CD4-positive, alpha-beta T cell treated with Interleukin-21 for 1 hour (primary cell): ENCODE measurements around the gene COX7A2L.
"Not testable (repeated sequence)": the region's sequence is repeated elsewhere in the genome, so short reads cannot be mapped to it uniquely, and the experiment has no call there.

Source experiments
- DNase-seq: peaks from one replicate; pipeline ENCODE4 v3.0.0-alpha.2; 2020

The COX7A2L gene

DNA sequence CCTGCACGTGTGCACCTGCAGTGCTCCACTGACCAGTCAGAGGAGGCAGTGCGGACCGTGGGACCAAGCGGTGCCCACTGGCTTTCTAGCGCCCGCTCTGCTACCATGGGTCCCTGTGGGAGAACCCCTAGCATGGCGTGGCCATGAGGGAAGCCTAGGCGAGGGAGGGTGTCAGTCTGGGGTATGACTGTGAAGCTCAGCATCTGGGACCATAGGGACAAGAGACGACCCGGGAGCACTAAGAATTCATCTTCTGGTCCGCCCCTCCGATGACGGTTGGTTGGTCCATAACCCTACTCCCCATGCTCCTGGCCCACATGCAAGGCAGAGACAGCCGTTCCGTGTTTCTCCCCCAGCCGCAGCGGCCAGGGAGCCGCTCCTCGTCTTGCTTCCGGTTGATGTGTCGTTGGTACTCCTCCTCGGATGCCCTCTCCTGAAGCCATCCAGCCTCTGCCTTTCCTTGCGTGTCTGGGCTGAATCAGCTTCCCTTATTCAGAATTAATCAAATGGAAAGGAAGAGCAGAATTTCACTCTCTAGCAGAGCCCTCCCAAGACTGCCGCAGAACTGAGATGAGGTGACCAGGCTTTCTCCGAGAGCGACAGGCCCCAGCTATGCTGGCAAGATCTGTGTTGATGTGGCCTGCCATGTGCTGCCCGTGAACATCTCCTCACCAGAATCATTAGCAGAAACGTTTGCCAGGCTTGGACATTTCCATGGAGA, 23.0 kb downstream of the COX7A2L start:
- DNase-seq = no peak

DNA sequence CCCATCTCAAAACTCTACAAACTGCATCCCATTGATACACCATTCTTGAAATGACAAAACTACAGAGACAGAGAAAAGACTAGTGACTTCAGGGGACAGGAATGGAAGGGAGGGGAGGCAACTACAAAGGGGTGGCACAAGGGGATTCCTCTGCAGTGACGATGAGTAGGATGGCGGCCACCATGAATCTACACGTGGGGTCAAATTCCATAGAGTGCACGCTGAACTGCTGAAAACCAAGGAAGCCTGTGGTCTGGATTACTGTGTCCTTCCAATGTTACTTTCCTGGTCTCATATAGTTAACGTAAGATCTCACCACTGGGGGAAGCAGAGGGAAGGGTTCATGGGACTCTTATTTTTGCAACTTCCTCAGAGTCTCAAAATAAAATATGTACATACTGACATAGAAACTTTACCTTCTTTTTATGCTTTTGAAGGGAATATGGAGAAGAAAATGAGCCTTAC, 23.6 kb downstream of the COX7A2L start:
- no peak for DNase-seq

DNA sequence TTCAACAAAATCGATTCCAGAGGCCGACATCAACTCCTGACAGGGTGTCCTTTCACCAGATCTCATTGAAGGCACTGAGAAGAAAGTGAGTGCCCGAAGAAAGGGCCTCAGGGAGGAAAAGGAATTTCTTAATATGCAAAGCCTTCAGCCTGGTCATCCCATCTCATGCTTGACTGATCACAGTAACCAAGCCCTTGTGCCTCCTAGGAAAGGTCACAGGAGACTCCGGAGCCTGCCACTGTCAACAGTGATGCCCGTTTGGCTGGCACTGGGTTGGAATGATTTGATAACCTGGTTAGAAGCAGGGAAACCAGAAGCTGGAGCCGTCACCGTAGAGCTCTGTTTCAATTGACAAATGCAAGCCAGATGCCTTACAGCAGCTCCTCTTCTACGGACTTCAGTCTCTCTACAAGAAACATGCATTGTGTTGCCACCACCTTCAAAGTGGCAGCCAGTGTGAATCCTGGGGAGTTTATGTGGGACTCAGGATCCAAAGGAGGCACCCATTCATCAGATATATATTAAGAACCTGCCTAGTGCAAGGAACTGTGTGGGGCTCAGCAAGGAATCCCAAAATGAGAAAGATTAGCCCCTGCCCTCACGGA, 24.6 kb downstream of the COX7A2L start:
- no peak for DNase-seq

DNA sequence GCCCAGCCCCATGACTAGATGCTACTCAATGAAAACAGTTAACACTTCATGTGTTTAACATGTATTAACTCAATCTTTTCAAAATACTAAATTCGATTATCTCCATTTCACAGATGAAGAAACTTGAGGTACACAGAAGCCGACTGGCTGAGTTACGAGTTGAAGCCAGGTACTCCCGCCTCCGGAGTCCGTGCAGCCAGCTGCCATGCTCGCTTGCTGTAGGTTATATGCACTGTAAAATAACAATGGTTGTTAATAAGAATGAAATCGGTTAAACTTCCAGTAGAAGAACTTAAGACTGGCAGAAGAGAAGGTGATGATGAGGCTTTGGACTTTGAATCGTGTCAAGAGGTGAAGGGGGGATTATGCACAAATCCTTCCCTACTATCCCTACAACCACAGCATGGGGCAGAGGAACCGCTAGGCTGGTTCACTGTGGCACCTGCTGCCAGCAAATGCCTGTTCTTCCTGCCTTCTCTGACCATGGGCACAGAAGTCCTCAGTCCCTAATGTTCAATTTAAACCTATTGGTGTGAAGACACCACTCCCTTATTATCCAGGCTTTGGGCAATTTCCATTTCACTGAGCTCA, 25.4 kb downstream of the COX7A2L start:
- no peak for DNase-seq

DNA sequence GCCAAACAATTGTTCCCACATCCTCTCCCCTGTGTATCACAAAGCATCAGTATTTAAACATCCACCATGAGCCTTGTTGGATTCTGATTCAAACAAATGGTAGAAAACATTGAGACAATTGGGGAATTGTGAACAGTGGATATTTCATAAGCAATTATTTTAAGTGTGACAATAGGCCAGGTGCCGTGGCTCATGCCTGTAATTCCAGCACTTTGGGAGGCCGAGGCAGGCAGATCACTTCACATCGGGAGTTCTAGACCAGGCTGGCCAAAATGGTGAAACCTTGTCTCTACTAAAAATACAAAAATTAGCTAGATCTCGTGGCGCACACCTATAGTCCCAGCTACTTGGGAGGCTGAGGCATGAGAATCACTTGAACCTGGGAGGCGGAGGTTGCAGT, 26.2 kb downstream of the COX7A2L start:
- not testable (repeated sequence) for DNase-seq

DNA sequence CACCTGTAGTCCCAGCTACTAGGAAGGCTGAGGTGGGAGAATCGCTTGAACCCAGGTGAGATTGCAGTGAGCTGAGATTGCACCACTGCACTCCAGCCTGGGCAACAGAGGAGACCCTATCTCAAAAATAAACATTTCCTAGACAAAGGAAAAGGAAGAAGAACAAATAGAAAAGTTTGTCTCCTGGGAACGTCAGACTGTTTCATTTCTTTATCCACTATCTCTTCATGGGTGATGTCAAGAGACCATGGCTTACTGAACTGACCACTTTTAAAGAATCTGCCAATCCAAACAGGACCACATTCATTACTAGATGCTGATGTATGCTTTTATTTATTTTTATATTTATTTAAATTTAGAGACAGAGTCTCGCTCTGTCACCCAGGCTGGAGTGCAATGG, 26.8 kb downstream of the COX7A2L start:
- no peak for DNase-seq

DNA sequence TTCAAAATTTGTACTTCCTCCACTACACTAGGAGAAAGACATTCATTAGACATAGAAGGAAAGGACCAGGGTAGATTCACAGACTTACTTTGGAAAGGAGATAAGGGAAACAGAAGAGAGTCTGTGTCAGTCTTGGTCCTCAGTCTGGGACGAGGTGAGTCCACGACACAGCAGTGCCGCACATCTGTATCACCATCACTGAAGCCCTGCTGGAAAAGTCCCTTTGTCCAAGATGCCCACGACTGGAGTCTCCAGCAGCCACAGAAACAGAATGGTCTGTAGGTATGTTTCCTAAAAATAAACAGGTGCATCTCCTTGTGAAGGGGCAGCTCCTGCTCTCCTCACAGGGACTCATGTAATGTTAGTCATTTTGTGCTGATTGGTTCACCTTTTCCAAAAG, 27.4 kb downstream of the COX7A2L start:
- DNase-seq = no peak

DNA sequence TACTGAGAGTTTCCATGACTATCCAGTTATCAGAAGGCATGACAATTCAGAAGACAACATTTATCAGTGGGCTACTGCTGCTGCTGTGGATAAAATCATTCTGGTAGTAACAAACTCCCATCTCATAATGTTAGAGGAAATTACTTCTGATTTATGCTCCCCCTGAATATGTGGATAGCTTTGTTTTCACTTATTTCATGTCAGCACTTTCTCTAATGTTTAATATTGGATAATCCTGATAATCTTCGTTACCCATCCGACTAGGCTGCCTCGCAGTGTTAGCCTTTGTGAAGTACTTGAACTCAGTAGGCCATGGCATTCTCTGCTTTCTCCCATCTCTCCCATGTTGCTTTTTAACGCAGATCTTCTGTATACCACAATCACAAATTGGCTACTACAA, 28.4 kb downstream of the COX7A2L start:
- DNase-seq = no peak

DNA sequence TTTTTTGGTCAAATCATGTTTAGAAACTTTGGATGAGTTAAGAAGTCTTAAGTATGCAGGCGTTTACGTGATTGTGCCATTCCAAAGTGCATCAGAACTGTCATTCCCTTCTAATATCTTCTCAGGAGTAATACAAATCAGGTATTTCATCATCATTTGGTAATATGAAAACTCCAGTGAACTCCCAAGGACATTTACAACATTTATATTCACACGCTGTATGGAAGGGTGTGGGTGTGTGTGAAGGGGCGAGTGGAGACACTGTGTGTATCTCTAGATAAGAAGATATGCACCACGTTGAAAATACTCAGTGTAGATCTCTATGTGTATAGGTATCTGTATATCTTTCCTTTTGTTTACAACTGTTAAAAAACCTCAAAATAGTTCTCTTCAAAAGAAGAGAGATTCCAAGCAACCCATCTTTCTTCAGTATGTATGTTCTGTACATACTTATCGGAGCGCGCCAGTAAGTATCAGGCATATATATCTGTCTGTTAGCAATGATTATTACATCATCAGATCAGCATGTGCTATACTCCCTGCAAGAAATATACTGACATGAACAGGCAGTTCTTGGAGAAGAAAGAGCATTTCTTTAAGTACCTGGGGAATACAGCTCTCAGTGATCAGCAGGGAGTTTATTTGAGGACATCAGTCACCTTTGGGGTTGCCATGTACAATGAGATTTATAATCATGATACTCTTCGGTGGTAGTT, 29.3 kb downstream of the COX7A2L start:
- no peak for DNase-seq

DNA sequence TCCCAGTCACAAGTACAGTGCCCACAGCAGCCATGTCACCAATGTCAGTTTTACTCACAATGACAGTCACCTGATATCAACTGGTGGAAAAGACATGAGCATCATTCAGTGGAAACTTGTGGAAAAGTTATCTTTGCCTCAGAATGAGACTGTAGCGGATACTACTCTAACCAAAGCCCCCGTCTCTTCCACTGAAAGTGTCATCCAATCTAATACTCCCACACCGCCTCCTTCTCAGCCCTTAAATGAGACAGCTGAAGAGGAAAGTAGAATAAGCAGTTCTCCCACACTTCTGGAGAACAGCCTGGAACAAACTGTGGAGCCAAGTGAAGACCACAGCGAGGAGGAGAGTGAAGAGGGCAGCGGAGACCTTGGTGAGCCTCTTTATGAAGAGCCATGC, 31.3 kb downstream of the COX7A2L start:
- DNase-seq = no peak

DNA sequence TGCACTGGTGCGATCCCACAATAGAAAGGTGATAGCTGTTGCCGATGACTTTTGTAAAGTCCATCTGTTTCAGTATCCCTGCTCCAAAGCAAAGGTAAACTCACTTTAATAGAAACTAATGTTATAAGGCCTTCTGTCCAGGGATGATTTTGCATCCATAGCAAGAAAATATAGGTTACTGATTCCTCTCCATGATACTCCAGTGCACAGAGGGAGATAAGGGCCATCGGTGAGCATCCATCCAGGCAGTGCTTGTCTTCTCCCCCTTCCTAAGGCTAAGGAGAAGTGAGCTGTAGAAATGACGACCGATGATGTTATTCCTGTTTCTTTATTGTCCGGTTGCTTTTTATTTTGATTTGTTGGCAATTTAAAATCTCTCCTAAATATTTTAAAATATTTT, 32.1 kb downstream of the COX7A2L start:
- no peak for DNase-seq

DNA sequence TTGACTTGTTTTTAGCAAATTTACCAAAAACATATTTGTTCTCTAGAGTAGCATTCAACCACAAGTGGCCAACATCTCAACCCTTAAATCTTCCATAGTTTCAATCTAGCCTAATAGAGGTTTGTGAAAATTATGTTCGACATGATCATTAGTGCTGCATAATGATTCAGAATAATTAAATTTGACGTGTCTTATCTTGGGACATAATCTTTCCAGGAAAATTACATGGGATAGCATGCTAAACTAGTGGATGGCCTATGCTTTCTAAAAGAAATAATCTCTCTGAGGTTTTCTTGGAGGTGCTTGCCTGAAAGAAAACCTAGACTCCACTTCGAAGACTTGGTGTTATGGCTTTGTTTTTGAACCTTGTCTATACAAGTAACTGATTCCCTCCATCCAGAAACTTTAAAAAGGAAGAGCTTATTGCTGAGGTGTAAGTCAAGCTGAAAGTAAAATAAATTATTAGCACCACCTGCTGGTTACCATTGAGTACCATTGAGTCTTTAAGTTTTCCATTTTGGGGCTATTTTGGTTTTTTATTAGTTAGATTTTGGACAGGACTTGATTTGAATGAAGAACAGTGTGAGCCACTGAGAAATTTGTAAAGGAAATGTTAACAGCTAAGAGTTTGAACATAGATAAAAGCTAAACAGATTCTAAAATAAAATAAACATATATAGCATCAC, 32.7 kb downstream of the COX7A2L start:
- peak; percentile 47 for DNase-seq

DNA sequence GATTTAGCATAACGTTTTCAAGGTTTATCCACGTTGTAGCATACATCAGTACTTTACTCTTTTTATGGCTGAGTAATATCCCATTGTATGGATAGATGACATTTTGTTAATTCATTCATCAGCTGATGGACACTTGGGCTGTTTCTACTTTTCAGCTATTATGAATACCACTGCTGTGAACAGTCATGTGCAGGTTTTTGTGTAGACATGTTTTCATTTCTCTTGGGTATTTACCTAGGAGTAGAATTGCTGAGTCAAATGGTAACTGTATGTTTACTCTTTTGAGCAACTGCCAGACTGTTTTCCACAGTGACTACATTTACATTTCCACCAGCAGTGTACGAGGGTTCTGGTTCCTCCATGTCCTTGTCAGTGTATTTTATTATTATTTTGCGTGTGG, 33.9 kb downstream of the COX7A2L start:
- DNase-seq = no peak

DNA sequence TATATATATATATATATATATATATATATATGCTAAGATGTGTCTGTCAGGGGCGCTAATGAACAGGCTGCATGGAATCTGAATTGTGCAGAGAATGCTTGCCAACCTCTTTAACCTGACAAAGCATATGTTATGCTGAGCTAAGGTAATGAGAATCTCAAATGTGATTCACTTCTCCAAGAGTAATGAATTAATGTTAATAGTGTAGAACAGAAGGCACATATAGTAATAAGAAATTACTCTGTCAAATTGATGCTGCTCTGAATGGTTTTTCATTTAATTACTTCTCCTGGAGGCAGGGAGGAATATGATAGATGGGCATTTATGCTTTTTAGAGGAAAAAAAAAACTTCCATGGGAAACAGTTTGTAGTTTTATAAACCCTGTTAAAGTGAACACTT, 35.4 kb downstream of the COX7A2L start:
- DNase-seq = no peak

DNA sequence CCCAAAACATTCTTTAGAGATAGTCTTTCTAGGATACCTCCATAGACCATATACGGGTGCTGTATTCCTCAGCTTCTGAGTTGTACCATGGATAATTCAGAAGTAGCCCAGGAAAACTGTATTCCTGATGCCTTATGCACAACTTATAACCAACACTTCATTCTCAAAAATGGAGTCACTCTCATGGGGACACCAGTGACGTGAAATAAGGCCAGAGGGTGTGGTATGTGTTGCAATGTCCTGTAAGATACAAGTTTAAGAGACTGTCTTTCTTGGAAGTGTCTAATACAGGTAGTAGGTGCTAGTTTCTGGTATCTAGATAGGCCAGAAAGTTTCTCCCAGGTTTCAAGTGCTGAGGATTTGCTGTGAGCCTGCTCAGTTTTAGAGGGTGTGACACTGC, 36.1 kb downstream of the COX7A2L start:
- no peak for DNase-seq

DNA sequence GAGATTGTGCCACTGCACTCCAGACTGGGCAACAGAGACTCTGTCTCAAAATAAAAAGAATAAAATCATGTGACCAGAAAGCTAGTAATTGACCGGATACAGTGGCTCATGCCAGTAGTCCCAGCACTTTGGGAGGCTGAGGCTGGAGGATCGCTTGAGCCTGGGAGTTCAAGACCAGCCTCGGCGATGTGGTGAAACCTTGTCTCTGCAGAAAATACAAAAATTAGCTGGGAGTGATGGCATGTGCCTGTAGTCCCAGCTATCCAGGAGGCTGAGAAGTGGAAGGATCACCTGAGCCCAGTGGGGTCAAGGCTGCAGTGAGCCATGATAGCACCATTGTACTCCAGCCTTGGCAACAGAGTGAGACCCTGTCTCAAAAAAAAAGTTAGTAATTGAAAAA, 36.8 kb downstream of the COX7A2L start:
- no peak for DNase-seq

DNA sequence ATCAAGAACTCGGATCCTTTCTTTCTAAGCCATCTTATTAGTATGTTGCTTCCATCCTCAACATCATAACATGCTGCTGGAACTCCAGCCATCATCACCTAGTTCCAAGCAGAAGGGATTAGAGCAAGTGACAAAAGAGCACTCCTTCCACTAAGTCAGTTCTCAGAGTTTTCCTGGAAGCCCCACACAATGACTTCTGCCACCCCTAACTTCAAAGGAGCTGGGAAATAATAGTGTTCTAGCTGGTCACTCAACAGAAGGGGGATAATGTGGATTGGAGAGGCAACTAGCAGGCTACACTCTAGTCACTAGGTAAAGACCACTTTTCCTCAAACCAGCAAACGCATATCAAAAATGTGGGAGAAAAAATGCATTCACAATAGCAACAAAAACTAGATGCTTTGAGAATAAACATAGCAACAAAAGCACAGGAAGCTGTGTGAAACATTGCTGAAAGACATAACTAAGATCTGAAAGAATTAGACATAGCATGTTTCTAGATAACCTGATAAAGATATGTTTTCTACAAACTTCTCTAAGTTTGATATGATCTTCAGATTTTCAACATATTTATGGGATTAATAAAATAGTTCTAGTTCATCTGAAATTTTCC, 39.5 kb downstream of the COX7A2L start:
- DNase-seq = peak; percentile 25

DNA sequence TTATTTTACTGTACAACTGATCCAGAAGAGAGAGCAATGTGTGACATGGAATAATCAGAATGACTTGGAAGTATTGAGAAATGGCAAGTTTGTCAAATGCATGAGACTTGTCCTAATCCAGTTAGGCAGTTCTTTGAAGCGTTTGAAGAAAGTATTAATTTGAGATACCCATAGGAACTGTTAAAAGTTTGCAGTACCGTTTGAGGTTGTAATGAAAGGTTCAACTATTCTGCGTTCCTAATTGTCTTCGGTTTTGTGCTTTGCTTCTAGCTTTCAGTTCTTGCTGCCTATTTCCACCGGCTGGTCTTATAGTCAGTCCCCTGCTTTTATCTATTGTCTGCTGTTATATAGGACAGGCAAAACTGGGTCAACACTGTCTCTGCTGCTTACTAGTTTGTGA, 41.8 kb downstream of the COX7A2L start:
- DNase-seq = no peak

DNA sequence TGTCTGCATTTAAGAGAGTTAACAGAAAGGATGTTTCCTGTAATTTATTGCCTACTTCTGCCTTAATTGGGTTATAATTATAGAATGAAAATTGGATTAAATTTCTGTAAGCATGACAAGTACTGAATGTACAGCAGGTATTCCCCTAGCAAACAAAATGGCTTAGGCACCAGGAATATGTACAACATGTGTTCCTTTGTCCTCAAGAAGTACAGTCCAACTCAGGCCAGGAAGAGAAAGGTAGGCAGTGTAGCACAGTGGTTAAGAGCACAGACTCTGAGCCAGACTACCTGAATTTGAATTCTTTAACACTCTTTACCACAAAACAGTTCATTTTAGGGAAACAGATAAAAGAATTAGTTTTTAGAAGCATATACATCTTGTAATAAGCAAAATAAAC, 43.1 kb downstream of the COX7A2L start:
- no peak for DNase-seq

DNA sequence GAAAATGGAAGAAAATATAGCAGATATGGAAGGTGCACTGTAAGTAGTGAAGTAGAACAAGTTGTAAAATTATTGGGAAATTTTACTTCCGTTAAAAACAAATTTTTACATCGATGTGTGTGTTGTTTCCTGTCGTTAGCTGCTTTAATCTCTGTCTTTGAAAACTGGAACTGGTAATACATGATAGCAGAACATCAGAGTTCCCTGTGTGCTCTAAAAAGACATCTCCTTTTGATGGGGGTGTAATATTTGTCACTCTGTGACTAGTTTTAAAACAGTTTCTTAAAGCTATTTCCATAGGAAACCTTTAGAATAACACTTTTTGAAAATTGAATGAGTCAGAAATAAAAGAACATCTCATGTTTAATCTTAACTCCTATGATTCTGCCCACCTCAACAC, 43.5 kb downstream of the COX7A2L start:
- no peak for DNase-seq

DNA sequence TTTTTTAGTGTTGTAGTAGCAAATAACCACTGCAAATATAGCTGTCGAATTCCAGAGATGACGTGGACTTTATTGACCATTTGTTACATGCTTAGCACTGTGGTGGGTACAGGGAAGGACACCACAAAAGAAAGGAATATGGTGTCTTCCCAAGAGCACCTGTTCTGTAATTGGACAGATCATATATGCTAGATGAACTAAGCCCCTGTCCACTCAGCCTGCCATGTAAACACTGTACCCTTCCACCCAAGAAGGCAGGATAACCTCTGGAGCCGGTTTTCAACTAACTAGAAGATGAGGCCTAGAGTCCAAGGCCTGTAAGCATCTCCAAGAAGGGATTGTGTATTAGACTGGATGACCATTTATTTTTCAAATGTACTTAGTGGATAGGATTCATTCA, 44.1 kb downstream of the COX7A2L start:
- no peak for DNase-seq

DNA sequence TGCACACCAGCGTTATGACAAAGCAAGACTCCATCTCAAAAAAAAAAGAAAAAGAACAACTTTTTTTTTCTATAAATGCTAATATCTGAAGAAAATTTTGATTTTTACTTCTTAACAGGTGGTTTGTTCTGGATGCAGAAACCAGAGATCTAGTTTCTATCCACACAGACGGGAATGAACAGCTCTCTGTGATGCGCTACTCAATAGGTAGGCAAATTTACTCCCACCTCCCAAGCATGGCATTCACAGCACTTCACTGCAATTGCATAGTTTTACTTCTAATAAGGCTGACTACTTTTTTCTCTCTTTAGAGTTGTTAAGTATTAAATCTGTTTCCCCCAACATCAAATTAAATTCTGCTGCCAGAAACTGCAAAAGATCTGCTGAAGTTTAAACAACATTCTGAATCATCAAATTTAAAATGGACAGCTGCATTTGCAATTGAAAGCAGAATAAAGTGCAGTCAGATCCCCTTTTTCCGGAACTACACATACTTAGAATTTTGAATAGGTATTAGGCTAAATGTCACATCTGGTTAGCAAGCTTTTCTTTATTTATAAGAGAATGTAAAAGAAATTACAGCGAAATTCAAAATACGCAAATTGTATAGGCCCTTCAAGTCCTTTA, 45.1 kb downstream of the COX7A2L start:
- no peak for DNase-seq
